SH-SY5Y (cell line): ENCODE data around the gene RELN.

Experiments
- GATA2 ChIP-seq: IDR thresholded peaks from 2 replicates; pipeline ENCODE4 v1.6.1; 2011; ENCODE audit warnings: mild to moderate bottlenecking, low read depth, low read length
- GATA3 ChIP-seq: IDR thresholded peaks from 2 replicates; pipeline ENCODE4 v1.6.1; 2011; ENCODE audit warnings: low read depth, mild to moderate bottlenecking, low read length, moderate library complexity

Gene RELN

DNA sequence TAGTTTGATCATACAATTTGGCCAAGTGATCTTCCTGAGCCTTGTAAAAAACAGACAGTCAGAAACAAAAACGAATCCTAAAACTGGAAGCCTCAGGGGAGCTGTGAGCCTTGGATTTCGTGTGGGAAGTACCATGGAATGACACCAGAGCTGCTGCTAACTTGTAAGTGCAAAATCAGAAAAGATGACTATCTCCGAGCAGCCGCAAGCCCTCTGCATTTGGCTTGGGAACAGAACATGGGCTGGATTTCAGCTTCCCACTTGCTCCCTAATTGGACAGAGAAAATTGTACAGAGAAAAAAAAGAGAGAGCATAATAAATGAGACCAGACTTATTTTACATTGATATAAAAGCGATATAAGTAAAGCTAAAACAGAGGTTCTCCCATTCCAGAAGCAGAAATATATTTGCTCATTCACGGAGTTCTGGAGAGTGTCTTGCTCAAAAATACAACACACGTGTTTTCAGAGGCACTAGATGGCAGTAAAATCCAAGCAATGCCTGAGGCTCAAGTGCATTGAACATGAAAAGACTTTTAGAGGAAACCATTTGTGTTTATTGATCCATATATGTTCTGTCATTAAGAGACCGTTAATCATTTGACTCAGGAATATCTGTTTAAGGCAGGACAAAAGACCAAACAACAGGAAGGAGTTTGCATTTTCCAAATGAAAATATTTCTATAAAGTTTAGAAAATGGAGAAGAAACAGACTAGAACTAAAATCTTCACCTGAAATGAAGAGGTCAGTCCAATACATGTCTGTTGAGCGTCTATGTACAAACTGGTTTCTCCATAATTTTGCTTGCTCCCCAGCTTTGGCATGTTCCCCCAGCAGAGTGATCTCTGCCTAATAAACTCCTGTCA, 465.2 kb downstream of the RELN start:
- TF ChIP-seq GATA3 (peak; percentile 81), GATA2 (peak; percentile 97)

DNA sequence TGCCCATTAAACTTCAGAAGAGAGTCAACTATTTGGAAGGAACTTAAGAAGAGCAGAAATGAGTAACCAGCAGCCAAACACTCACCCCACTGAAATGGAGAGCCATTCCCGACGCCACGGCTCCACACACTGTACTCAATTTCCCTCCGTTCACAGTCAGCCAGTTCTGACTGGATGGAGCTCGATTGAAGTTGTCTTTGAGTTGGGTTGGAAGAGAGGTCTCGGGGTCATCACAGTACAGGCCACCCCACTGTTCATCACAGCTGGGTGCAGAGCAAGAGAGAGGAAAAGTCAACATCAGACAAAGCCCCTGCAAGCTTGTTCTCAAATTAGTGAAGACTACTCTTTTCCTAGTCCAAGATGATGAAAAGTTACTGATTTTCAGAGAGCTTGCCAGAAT, 467.5 kb downstream of the RELN start:
- TF ChIP-seq GATA3 (no peak), GATA2 (no peak)

DNA sequence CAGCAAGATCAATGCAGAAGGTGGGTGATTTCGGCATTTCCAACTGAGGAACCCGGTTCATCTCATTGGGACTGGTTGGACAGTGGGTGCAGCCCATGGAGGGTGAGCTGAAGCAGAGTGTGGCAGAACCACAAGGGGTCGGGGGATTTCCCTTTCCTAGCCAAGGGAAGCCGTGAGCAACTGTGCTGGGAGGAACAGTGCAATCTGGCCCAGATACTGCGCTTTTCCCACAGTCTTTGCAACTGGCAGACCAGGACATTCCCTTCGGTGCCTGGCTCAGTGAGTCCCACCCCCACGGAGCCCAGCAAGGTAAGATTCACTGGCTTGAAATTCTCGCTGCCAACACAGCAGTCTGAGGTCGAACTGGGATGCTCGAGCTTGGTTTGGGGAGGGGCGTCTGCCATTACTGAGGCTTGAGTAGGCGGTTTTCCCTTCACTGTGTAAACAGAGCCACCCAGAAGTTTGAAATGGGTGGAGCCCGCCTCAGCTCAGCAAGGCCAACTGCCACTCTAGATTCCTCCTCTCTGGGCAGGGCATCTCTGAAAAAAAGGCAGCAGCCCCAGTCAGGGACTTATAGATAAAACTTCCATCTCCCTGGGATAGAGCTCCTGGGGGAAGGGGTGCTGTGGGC, 484.8 kb downstream of the RELN start:
- TF ChIP-seq GATA3 (no peak), GATA2 (no peak)

DNA sequence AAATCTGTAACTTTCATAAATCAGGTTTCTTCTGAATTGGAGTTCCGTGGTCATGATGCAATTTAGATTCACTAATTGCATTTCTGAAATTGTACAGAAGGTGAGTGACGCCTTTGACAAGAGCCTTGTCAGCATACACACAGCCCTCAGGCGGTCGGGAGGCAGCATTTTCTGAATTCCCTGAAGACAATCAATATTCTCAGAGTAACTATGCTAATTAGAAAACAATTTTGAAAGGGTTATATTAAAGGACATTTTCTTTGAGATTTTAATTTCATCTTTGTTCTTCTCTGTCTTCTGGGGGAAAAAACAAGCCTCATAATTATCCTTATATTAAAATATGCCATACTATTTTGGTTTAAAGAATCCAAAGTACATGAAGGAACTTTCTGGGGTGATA, 488.3 kb downstream of the RELN start:
- TF ChIP-seq GATA3, result no peak
- TF ChIP-seq GATA2, result no peak

DNA sequence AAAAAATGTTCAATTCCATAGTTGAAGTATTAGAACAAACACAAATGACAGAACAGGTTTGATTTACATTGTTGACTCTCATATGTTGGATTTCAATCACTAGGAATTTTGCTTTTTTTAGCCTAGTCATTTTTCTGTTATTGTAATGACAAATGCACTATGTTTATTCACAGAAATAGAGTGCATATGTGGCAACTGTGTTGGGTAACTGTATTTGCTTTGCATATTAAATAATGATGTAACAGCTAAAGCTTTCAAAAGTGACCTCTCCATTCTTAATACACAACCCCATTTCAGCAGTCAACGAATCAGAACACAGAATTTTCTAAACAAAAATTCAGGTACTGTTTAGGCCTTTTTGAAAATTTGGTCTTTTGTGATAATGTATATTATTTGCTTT, 489.5 kb downstream of the RELN start:
- TF ChIP-seq GATA2, result no peak
- no peak for TF ChIP-seq GATA3

DNA sequence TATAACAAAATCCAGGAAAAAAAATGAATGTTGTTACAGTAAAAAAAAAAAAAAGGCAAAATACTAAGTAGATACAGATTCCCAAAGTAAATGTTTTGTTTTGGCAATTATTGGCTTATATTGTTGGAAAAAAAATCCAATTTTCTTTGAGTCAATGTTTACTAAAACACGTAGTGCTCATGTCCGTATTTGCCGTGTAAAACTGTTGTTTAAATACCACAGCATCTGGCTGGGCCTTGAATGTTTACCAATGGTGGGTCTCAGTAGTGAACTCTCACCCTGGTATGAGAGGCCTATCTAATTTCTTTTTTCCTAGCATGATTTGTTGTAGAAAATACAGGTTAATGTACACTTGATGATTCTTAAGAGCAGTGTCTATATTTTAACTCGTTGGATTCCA, 502.0 kb downstream of the RELN start:
- TF ChIP-seq GATA2, result no peak
- TF ChIP-seq GATA3, result no peak

DNA sequence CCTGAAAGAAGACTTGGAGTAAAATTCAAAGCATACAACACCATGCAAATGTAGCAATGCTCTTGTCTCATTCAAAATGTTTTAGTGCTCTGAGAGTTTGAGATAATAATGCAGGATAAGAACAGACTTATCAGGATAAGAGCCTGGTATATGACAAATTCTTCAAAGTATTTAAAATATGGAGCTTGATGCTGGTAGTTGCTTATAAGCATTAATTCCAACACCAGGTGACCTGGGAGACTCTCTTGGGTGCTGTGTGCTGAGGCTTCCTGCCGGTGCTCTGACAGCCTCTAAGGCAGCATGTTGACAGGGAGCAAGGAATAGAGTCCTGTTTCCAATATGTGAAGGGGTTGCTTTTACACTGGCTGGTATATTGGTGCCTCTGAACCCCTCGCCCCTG, 508.7 kb downstream of the RELN start:
- TF ChIP-seq GATA3 (no peak), GATA2 (no peak)

DNA sequence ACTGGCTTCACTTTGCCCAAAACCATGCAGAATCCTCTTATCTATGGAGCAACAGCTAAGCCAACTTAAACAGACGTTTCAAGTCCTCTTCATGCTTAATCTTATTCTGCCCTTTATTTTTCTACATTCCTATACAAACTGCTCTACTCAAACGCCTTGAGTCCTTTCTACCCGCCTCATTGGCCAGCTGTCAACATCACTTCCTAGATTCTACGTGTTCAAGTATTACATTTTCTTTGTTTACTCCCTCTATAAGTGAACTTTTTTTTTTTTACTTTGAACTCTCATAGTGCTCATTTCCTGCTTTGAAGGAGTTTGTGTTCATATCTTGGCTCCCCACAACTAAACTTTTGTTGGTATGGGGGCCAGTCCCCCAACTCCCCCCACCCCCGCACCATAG, 514.5 kb downstream of the RELN start:
- TF ChIP-seq GATA3 (no peak), GATA2 (no peak)

DNA sequence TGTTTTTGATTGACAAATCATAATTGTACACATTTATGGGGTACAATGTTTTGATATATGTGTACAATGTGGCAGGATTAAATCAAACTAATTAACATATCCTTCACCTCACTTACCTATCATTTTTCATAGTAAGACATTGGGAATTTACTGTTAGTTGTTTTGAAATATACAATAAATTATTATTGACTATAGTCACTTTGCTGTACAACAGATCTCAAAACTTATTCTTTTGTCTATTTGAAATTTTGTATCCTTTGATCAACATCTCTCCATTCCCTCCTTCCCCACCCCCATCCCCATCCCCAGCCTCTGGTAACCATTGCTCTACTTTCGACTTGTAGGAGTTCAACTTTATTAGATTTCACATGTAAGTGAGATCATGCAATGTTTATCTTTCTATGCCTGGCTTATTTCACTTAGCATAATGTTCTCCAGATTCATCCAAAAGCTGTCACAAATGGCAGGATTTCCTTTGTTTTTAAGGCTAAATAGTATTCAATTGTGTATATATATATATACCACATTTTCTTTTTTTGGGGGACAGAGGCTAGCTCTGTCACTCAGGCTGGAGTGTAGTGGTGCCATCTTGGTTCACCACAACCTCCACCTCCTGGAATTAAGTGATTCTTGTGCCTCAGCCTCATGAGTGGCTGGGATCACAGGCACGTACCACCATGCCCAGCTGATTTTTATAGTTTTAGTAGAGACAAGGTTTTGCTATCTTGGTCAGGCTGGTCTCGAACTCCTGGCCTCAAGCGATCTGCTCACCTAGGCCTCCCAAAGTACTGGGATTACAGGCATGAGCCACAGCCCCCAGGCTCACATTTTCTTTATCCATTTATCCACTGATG, 520.1 kb downstream of the RELN start:
- TF ChIP-seq GATA2 (no peak), GATA3 (no peak)

DNA sequence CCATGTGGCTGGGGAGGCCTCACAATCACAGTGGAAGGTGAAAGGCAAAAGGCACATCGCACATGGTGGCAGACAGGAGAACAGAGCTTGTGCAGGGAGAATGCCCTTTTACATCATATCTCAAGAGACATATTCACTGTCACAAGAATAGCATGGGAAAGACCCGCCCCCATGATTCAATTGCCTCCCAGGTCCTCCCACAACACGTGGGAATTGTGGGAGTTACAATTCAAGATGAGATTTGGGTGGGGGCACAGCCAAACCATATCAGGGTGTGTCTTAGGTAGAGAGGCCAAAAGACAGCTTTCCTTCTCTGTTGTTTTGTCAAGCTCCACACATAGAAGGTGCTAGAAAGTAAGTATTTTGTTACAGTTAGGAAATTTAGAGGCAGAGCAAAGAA, 522.6 kb downstream of the RELN start:
- TF ChIP-seq GATA2, result no peak
- TF ChIP-seq GATA3, result no peak

DNA sequence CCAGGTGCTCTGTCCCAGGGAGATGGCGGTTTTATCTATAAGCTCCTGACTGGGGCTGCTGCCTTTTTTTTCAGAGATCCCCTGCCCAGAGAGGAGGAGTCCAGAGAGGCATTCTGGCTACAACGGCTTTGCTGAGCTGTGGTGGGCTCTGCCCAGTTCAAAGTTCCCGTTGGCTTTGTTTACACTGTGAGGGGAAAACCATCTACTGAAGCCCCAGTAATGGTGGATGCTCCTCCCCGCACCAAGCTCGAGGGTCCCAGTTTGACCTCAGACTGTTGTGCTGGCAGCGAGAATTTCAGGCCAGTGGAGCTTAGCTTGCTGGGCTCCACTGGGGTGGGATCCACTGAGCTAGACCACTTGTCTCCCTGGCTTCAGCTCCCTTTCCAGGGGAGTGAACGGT, 527.1 kb downstream of the RELN start:
- TF ChIP-seq GATA2 (no peak), GATA3 (no peak)

DNA sequence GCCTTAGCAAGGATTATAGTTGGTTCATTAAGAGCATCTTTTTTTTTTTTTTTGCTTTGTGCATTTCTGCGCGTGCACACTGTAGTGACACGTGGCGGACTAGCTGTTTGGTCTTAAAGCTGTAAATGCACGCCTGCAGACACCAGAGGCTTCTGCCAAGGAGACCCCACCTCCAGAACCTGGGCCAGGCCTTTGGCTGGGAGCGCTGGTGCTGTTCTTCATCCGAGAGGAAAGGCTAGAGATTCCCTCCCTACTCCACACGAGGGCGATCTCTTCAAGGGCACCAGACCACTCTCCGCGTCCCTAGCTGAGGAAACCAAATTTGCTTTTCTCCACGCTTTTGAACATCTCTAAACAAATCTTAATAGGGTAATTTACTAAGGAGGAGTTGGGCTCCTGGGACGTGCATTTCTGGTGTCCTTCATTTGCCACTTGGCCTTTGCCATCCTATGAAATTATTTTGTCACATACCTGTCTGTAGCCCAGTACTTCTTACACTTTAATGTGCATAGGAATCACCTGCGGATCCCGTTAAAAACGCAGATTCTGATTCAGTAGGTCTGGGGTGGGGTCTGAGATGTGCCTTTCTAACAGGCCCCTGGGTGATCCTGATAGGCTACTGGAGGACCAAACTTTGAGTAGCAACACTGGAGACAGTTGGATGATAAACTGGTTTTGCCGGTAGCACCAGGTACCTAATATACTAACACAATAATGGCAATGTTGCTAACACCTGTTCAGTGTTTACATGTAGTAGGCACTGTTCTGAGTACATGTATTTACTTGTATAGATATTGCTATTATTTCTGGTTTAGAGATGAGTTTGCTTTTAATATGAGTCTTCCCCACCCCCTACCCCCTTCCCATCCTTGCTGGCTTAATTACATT, 542.1 kb downstream of the RELN start:
- TF ChIP-seq GATA3 (no peak), GATA2 (no peak)

DNA sequence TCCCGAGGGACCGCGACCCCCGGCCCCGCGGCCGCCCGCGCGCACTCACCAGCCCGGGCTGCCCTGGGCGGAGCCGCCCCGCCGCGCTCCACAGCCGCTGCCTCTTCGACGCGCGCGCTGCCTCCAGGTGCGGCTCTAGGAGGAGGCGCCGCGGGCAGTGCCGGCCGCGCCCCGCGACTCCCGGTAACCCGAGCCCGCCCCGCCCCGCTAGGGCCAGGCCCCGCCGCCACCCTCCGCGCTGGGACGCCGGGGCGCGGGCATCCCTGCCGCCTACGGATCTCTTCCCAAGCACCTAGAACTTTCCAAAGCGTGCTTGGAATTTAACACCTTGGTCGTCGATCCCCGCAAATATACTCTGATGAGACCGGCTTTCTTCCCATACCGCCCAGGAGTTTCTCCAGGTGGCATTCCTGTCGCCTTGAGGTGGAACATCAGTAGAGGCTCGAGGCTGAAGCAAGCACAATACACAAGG, 543.4 kb downstream of the RELN start, which contains the start of gene SLC26A5:
SLC26A5 (minus strand) TSS at position 159 of the 472 bp plus-strand sequence. CDS start 24,693 bp downstream, outside the sequence.
- no peak for TF ChIP-seq GATA2
- TF ChIP-seq GATA3, result no peak
